HG03066 (cell line): ENCODE data around the gene THADA.

Experiments
- ATAC-seq: cut with Tn5 transposase; IDR thresholded peaks from one replicate; pipeline ENCODE4 v1.9.1; 2021; ENCODE audit warnings: low read depth; ENCODE audit not compliant: unreplicated experiment

Gene THADA

DNA sequence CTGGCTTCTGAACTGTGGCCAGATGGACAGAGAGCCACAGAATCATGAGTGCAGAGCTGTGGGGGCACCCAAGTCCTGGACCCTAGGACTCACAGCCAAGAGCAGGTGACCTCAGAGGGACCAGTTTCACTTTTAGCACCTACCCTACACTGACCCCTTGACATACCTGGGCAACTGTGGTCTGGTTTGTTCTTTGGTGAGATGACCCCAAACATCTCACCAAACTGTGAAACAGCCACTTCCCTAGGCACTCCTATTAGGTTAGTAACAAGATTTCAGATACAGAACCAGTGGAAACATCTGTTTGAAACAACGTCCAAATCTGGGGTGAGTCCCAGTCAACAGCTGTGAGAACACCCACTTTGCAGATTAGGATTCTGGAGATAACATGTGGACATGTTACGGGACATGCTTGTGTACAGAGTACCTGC is 367.5 kb downstream of the THADA start:
- ATAC-seq = no peak

DNA sequence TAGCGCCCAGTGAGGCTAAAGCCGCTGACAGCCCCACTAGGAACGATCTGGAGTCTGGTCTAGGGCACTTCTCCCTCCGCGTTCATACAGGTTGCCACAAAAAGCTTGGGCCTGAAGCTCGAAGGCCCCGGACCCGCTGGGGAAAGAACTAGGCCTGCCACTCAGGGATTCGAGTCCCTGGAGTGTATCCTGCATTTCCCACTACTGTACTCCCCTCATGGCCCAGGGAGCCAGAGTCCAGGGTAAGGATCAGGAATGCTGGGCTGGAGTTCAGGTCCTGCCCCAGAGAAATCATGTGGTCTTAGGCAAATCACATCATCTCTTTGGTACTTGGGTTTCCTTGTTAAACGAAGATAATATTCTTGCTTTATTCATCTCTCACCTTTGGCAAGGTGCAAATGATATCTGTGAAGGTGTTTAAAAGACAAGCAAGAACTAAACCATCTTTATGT is 368.0 kb downstream of the THADA start:
- no peak for ATAC-seq

DNA sequence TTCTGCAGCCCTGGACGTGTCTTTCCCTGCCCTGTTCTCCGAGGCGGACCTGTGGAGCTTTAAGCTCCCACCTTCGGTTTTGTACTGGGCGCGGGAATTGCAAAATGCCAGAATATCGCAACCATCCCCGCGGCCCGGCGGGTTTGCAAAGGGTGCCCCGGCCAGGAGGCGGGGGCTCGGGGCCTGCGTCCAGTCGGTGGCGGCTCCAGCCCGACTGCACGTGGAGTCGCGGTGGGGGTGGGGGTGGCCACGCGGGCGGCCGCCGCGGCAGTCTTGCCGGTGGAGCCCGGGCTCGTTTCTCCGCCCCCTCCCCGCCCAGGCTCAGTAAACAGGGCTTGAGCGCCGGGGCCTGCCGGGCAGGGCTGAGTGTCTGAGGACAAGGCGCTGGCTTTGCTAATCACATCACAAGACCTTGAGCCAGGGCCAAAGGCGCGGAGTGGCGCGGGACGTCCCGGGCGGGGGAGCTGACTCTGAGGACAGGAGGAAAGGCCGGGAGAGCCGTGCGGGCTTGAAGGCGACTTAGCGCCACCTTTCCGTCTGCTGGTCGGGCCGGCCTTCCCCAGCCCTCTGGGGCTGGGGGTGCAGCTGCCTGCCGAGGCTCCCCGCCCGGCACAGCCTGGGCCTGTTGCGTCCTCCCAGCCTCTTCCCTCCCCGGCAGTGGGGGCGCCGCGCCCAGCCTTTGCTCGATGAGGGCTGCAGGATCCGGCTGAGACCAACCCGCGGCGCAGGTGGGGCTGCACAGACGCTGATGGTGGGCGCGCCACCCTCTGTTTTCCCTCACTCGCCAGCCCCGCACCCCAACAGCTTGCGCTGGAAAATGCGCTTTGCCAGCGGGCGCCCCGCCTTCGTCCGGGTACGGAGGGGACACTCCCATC is 368.6 kb downstream of the THADA start:
- ATAC-seq = peak; percentile 14

DNA sequence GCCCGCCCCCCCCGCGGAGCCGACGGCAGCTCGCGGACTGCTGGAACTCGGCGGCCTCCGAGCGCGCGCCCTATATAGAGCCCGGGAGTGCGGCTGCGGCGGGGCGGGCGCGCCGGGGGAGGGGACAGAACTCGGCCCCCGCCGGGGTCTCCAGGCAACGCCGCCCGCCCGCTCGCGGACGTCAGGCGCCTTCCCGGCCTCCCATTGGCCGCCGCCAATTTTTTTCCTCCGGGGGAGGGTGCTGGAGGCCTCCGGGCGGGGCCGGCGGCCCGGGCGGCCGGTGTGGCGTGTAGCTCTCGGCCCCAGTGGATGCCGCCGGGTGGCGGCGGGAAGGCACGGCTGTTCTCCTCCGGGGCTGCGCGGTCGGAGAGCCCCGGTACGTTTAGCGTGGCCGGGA is 369.3 kb downstream of the THADA start, which contains the start of gene ZFP36L2:
Gene ZFP36L2 (minus strand): TSS at position 49 of the 397 bp plus-strand sequence. CDS start 291 bp downstream, outside the sequence.
- peak; percentile 53 for ATAC-seq

DNA sequence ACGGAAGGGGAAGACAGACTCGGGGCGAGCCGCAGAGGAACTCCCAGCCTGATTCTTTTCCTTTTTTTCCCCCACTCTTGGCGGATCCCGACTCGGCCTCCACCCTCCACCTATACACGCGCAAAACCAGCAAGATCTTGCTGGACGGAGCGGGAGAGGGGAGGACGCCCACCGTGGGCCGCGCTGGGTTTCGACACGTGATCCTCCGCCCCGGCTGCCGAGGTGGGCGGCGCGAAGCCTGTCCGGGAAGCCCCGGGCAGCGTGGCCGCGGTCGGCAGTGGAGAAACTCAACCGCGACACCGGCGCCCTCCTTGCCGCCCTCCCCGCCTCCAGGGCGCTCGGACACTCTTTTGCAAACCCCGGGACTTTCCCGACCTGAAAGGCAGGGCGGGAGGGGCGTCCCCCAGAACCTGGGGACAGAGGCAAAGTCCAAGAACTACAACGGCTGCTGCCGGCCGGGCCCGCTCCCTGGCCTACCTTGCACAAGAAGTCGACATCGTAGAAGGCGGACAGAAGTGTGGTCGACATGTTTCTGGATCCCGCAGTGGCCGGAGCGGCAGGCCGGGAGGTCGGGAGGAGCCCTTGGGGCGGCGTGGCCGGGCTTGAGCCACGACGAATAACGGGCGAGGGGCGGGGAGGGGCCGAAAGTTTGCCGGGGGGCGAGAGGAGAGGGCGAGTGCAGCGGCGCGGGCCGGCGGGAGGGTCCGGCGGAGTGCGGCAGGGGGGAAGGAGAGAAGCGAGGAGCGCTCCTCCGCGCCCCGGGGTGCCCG is 369.9 kb downstream of the THADA start:
- peak; percentile 31 for ATAC-seq

DNA sequence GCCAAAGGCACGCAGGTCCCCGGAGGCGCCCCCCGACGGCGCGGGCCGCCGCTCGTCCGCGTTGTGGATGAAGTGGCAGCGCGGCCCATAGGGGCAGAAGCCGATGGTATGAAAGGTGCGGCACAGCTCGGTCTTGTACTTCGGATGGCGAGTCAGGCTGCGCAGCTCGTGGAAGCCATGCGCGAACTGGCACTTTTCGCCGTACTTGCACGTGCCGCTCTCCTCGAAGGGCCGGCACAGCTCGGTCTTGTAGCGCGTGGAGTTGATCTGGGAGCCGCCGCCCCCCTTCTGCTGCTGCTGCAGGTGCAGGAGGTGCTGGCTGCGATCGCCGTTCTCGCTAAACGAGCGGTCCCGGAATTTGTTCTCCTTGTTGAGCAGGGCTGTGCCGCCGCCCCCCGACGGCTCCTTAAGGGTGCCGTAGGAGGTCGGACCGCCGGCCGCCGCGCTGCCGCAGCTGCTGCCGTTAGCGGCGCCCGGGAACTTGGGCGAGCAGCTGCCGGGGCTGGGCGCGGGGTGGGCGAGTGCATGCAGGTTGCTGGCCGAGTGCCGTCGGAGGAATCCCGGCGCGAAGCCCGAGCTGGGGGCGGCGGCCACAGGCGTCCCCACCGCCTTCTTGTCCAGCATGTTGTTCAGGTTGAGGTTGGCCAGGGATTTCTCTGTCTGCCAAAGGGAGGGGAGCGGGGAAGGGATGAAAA is 370.6 kb downstream of the THADA start:
- ATAC-seq = no peak

DNA sequence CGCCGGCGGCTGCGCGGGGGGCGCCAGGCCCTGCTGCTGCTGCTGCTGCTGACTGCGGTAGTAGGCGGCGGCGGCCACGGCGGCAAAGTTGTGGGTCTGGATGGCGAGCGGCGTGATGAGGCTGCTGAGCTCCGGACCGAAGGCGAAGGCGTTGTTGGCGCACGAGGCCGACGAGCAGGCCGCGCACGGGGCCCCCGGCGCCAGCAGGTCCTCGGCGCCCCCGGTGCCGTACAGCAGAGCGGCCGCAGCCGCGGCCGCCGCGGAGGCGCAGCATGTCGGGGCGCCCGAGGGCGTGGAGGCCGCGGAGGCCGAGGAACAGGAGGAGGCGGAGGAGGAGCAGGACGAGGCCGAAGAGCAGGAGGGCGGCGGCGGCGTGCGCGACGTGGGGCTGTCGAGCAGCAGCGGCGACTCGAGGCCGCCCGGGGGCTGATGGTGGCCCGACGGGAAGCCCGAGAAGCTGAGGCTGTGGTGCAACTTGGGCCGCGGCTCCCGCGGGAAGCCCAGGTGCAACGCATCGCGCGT is 371.2 kb downstream of the THADA start:
- ATAC-seq = no peak

DNA sequence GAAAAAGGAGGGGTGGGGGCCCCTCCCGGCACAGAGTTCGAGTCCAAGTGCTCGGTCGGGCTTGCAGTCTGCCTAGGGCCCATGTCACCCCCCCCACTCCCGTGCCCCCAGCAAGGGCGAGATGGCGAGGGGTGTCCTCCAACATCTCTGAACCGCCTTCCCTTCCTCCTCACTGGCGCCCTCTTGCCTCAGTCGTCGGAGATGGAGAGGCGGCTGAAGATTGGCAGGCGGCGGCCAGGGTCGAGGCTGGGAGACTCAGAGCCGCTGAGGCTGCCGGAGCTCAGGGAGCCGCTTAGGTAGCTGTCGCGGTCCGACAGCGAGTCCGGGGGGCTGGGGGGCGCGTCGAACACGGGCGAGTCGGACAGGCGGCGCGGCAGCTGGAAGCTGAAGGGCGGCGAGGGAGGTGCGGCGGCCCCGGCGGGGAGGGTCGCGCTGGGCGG is 371.7 kb downstream of the THADA start:
- no peak for ATAC-seq

DNA sequence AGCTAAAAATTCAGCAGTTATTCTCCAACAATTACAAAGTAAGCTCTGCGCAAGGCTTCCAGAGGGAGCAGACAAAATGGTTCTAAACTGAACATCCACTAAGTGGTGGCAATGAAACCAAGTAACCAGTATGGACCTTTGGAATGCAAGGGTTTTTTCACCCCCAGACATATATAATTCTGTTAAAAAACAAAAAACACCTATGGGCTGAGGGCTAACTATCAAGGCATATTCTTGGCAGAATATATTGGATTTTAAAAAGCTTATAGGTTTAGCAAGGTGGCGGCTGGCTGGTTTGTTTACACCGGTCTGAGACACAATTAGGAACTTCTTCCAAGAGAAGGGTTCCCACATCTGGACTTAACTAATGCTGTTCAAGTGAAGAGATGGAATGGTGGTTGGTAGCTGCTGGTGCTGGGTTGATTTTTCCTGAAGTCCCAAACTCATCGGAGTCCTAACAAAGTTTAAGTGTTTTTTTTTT is 372.3 kb downstream of the THADA start:
- ATAC-seq = no peak

DNA sequence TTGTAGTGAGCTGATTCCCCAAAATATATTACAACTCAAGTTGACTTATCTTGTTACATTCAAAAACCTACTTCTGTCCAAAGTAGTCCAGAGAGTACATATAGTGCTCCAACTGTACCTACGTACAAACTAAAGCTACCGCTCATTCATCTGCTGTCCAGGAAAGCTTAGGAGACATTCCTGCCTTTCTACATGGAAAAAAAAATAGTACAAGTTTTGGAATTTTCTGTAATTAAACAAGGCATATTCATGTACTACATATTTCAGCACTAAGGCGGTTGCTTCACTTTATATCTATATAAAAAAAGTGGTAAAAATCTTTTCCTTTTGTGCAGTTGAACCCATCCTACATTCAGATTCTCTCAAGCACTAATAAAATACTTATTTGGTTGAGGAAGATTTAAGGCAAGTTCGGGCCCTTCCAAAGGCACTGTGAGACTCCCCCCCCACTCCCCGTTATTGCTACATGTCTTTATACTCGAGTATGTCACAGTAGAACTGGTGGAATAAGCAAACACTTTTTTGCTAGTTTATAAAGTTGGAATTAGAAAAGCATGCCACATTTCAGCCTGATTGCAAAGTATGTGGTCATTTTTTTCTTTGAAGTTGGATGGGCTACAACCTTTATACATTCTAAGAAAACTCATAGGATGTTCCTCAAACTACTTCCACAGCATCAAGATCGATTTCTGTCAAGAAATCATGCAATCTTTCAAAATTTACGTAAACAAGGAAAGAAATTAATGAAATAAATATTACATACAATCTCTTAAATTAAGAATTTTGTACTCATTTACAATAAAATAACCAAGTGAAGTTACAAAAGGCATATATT is 373.1 kb downstream of the THADA start:
- ATAC-seq = no peak

DNA sequence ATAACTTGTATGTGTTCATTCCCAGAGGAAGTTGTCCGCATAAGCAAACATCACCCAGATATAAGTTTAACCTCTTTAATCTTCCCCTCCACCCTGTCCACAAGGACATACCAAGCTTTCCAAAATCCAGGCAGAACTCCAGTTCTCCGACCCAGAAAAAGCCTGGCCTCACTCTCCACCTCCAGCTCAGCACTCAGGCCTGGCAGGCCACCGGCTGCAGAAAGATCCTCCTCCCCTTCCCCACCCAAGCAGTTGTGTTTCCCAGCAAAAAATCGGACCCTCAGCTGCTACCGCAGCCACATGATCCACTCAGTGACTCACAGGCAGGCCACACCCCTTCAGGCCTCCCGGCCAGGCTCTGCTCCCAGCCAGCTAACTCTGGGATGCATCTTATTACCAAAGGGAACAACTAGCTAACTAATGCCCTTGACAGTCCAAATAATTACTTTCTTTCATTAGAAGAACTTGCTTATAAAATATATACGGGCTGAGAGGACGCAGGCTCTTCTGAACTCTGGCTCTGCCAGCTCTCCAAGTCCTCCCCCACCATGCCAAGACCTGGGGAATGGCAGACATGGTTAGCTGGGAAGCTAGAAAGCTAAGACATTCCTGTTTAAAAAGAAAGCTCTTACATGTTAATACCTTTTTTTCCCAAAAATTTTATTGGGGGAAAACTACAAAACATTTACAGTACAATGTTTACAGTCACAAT is 373.9 kb downstream of the THADA start:
- ATAC-seq = no peak

DNA sequence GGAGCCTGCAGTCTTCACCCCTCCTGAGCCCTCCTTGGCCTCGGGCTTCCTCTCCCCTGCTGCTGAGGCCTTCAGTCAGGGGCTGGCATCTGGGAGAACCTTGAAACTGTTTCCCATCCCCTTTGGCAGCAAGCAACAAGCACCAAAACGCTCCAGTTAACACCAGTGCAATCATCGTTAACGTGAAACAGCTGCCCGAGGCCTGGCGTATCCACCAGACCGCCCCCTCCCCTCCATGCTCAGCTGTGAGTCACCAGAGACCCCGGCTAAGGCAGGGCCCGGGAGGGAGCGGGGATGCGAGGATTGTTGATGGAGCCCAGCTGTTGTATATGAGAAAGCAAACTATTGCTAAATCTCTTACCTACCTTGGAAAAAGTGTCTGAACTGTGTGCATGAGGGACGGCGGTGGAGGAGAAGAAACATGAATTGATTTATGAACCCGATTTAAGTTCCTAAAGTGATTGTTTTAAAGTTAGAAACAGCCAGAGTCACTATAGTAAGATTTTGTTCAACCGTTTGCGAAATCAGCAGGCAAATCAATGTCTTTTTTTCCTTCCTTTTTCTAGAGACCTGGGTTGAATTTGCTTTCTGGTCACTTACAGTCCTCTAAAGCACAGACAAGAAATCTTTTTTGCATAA is 374.6 kb downstream of the THADA start:
- ATAC-seq = no peak

DNA sequence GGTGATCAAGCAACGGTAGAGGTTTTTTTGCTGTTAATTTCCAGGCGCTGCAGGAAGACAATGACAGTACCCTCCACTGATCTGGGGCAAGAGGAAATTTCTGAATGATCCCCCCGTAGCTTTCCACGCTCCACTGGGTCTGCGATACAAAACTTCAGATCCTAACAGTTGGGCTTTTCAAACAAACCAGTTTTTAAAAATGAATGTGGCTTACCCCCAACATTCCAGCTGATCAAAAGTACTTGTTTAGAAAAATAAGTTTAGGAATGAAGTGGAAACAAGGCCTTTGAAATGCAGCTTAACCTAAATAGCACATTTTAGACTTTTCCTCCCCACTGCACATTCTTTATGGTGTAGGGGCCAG is 375.1 kb downstream of the THADA start:
- no peak for ATAC-seq

DNA sequence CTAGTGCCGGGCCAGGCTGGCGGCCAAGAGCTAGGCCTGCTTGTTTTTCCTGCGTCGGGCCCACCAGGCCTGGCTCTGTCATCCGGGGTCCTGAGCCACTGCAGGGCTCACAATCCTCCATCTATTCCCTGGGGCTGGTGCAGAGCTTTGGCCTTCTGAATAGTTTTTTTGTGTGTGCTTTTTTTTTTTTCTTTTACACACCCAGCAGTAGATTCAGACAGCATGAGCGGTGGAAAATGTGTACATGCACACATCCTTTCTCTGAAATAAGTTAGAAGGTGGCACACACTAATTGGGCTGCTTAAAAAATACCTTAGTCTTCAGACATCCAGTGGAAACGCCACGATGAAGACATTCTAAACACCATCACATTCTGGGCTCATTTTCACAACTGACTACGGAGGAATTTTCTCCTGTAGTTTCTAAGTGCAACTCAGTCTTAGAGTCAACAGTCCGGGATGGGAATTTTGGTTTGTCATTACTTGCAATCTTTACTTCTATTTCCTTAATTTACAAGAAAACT is 375.5 kb downstream of the THADA start:
- ATAC-seq = no peak

DNA sequence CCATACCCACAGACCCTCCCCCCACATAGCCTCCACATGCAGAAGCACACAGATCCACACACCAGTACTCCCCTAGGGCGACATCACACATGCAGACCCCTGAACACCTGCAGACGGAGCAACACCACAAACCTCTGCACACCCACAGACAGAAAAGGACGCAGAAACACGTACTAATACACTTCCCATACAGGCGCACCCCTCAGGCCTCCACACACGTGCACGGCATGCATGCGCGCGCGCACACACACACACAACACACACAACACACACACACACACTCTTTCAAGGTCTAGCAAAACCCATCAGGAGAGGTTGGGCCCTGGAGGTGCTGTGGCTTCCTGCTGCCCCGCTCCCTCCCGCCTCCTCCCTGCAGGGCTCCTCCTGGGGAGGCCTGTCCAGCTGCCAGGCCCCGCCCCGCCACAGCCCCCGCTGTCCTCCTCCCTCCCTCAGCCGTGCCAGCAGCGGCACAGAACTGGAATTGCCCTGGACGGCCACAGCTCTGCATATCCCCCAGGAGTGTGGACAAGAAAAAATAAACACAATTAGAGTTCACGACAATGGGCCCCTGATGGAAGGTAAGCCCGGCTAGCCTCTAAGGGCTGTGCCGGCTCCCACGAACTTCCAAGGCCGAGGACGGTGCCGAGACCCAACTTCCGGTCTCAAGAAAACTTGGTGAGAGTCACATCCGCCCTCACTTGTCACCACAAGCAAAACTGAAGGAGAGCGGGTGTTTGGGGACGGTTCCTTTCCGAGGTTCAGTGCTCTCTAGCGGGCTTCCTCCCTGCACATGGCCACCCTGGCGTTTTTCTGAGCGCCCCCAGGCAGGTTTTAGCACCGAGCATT is 376.2 kb downstream of the THADA start:
- peak; percentile 51 for ATAC-seq

DNA sequence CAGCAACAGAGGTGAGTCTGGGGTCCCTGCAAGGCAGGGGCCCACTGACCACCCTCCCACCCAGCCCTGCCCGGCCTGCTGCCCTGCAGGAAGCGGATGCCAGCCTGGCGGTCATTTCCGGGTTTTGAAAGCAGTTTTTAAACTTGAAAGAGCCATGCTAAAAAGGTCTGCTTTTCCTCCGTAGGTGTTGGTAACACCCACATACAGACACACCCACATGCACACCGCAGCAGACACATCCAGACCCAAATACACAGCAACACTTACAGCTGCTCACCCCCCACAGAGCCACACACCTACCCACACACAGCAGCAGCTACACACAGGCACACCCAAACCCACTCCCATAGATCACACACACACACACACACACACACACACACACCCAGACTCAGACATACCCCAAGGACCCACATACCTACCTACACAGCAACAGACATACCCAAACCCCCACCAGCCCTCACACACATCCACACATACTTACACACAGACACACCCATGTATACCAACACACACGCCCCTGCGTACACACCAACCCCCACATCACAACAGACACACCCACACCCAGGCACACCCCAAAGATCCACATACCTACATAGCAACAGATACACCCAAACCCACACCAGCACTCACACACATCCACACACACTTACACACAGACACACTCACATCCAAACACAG is 377.0 kb downstream of the THADA start:
- ATAC-seq = peak; percentile 36

DNA sequence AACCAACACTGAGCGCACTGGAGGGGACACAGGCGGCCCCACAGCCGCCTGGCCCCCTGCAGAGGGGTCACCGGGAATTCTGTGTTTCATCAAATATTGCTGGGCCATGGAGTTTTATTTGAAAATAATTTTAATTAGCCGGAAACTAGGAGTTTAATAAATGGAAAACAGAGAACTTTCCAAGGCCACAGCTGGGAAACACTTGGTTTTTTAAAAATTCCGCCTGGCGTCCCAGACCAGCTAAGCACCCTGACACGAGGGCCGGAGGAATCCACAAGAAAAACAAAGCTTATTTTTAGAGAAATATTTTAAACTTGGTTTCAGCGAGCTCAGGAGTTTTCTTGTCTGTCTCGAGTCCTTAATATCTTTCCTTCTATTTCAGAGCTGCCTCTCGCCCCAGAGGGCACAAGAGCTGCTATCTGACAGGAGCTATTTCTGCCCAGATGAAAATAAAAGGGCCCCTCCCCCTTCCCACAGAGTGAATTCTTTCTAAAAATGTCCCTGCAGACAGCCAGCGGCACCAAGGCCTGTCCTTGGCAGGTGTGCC is 377.6 kb downstream of the THADA start:
- ATAC-seq = no peak
